GM20431 (cell line): ENCODE measurements around the gene TAS2R14.

Experiments used
- in situ Hi-C: fragments of 300-500 bp; cut with MseI, MboI; formaldehyde crosslinking; loops from one replicate; pipeline ENCODE4 v1.15.0; 2020; ENCODE audit warnings: low sequenced_read_pairs; ENCODE audit not compliant: unreplicated experiment

The TAS2R14 gene, protein sequence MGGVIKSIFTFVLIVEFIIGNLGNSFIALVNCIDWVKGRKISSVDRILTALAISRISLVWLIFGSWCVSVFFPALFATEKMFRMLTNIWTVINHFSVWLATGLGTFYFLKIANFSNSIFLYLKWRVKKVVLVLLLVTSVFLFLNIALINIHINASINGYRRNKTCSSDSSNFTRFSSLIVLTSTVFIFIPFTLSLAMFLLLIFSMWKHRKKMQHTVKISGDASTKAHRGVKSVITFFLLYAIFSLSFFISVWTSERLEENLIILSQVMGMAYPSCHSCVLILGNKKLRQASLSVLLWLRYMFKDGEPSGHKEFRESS

DNA sequence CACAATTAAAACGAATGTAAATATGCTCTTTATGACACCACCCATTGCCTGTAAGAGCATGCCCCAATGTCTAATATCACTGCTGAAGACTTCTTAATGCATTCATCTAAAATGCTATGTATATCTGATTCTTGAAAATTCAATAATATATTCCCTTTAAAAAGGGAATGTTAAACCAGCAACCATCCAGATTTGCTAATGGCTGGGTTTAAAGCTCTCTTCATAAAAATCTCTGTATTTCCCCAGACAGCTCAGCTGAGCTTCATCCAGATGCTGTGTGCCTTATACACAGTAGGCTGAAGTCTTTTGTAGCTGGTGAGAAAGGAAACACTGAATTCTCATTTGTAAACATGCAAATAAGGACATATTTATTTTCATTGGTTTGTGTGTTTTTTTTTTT lies at the start of gene TAS2R14:
TAS2R14 (minus strand) TSS at position 101 of the 400 bp plus-strand sequence; CDS start at position 45, 56 bp downstream.
- in situ Hi-C loops, result no loop called here

DNA sequence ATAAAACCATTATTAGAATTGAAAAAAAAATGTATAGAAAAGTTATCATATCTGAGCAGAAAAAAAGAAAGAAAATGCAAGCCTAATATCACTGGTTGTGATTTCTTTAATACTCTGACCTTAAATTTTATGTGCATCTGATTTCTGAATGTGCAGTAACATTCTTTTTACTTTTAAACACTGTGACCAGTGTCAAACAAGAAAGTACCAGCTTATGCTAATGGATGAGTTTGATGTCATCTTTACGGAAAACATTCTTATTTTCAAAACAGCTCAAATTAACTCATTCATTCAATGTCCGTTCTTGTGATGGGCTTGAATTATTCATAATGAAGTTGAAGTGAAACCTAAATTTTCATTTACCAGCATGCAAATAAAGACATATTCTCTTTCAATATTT lies 47.7 kb upstream of the TAS2R14 start, which contains the start of gene TAS2R50:
TAS2R50 (minus strand) TSS at position 101 of the 400 bp plus-strand sequence; CDS start at position 49, 52 bp downstream.
- in situ Hi-C loops, result no loop called here

DNA sequence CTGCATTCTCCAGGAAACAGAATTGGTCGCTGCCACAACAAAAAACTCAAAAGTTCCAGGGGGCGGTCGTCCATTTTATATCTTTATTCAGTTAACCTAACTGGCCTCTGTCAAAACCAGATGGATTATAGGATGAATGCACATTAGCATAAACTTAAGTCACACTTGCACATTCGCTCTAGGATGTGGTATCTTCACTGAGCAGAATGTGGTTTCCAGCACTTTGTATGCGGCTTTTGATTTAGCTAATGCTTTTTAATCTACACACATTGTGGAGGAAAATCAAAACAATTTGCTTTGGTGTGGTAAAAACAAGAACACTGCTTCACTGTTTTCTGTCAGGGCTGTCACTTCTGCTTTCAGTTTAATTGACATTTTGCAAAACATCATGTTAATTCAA lies 43.2 kb upstream of the TAS2R14 start:
- in situ Hi-C loops, result no loop called here

DNA sequence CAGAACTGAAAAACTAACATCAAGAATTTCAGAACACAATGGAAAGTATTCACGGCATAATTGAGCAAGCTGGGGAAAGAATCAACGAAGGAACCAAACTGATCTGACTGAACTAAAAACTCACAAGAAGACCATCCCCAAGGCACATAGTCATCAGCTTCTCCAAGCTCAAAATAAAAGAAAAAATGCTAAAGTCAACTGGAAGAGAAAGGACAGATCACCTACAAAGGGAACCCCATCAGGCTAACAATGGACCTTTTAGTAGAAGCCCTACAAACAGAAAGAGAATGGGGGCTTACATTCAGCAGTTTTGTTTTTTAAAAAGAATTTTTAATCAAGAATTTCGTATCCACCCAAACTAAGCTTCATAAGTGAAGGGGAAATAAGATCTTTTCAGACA lies 35.9 kb upstream of the TAS2R14 start:
- in situ Hi-C loops, result no loop called here

DNA sequence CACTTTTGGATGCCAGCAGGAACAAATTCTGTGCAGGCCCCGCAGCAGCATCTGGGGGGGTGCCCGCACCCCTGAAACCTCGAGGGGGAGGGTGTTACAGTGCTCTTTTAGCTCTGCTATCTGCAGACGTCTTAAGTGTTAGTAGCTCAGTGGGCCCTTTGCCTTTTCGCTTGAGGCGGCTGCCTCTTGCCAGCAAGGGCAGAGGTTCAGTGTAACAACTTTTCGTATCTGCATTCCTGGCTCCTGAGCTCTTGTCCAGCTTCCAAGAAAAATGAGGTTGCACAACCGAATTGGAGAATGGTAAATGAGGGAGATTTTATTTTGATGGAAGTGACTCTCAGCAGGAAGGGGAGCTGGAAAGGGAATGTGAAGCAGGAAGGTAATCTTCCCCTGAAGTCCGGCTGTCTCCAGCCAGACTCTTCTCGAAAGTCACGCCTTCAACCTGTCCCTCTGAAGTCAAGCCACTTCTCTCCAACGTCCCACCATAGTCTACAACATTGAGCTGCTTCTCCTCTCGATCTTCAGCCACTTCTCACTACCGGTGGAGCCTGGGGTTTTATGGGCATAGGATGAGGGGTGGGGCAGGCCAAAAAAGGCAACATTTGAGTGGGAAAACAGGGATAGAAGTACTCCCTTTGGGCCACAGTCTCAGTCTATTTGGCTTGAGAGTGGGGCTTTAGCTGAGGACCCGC lies 29.8 kb upstream of the TAS2R14 start:
- in situ Hi-C loops, result no loop called here

DNA sequence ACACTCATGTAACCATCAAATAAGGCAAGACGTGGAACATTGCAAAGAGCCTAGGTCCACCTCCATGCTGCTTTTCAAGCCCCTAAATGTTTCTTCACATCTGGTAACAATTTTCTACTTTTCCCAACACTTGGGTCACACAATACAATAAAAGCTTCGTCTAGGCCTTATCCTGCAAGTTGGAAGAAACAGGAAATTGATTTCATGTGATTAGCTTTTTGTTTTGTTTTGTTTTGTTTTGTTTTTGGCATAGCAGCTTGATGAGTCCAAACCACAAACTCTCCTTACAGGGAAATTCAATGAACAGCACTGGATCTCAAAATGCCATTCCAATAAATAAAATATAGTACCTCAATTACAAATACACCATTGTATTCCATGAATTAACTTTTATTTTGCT lies 28.3 kb upstream of the TAS2R14 start:
- in situ Hi-C loops, result no loop called here

DNA sequence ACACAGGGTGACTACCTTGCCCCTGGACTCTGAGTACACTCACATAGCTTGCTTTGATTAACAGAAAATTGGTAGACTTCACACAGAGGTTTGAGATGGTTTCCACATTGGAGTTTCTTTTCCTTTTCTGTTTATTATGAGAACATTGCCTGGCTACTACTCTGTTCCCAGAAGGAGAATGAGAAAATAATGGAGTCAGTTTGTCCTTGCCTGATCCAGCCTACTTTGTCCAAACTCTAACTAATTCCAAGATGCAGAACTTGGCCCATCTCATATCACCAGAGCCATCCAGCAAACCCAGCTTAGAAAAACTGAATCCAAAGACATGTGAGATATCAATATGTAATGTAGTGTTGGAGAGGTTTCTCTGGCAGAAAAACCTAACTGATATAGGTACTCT lies 27.3 kb upstream of the TAS2R14 start:
- in situ Hi-C loops, result no loop called here

DNA sequence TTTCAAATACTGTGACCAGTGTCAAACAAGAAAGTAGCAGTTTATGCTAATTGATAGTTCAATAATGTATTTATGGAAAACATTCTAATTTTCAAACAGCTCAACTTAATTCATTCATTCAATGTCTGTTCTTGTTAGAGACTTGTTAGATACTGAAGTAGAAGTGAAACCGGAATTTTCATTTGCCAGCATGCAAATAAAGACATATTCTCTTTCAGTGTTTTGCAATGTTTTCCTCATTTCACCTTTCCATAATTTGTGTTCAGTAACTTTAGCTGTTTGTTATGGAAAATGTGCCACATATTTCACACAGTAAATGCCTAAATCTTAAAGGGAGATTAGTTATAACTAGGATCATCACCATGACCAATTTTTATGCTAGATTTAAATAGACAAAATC lies 26.4 kb upstream of the TAS2R14 start:
- in situ Hi-C loops, result no loop called here

DNA sequence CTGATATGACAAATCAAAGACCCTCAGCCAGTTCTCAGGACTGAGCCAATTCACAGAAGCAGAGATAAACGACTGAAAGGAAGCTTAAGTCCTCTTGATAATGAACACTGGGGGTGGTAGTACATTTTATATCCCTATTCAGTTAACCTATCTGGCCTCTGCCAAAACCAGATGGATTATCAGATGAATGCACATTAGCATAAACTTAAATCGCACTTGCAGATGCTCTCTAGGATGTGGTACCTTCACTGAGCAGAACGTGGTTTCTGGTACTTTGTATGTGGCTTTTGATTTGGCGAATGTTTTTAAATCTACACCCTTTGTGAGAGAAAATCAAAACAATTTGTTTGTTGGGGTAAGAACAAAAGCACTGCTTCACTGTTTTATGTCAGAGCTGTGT lies 21.1 kb upstream of the TAS2R14 start:
- in situ Hi-C loops, result no loop called here

DNA sequence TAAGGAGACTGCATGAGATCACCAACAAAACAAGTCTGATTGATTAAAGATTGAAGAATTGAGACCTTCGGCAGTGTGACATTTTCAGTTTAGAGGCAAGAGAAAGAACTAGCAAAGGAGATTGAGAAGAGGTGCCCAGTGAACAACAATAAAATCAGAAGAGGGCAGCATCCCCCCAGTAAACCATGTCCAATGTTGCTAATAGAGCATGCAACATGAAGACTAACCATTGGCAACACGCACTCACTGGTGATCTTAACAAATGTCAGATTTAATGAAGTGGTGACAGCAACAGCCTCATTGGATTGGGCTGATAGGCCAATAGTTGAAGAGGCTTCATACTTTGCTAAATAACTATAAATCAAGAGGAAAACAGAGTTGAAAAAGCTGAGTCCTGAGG lies 20.7 kb upstream of the TAS2R14 start:
- in situ Hi-C loops, result no loop called here

DNA sequence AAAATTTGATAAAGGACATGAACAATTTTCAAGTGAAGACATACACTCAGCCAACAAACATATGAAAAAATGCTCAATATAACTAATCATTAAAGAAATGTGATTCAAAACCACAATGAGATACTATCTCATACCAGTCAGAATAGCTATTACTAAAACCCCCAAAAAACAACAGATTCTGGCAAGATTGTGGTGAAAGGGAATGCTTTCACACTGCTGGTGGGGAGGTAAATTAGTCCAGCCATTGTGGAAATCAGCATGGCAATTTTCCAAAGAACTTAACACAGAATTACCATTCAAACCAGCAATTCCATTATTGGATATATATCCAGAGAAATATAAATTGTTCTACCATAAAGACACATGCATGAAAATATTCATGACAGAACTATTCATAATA lies 18.7 kb upstream of the TAS2R14 start:
- in situ Hi-C loops, result no loop called here

DNA sequence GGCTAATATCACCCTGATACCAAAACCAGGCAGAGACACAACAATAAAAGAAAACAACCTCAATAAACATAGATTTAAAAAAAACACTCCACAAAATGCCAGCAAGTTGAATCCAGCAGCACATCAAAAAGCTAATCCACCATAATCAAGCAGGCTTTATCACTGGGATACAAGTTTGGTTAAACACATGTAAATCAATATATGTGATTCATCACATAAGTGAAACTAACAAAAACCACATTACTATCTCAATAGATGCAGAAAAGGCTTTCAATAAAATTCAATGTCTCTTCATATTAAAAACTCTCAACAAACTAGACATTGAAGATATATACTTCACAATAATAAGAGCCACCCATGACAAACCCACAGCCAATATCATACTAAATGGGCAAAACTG lies 17.0 kb upstream of the TAS2R14 start:
- in situ Hi-C loops, result no loop called here

DNA sequence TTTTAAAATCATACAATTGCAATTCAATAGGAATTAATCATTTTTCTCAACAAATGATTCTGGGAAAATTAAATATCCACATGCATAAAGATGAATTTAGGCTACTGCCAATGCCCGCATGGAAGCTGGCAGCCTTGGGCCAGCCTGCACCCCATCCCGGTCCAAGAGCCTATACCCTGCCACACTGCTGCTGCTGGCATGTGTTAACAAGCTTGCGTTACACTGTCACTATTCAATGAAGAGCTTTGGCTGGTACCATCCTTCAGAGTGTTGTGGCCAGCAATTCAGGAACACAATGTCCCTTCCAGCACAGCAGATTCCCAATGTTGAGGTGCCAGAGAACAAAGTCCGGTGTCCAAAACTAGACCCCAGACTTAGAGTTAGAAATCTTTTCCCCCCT lies 13.6 kb upstream of the TAS2R14 start:
- in situ Hi-C loops, result no loop called here

DNA sequence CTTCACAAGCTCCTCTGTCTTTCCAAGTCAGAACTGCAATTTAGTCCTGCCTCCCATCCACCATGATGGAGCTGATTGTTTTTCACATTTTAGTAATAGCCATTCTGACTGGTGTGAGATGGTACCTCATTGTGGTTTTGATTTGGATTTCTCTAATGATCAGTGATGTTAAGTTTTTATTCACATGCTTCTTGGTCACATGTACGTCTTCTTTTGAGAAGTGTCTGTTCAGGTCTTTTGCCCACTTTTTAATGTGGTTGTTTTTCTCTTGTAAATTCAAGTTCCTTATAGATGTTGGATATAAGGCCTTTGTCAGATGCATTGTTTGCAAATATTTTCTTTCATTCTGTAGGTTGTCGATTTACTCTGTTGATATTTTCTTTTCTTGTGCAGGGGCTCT lies 4.1 kb upstream of the TAS2R14 start:
- in situ Hi-C loops, result no loop called here

DNA sequence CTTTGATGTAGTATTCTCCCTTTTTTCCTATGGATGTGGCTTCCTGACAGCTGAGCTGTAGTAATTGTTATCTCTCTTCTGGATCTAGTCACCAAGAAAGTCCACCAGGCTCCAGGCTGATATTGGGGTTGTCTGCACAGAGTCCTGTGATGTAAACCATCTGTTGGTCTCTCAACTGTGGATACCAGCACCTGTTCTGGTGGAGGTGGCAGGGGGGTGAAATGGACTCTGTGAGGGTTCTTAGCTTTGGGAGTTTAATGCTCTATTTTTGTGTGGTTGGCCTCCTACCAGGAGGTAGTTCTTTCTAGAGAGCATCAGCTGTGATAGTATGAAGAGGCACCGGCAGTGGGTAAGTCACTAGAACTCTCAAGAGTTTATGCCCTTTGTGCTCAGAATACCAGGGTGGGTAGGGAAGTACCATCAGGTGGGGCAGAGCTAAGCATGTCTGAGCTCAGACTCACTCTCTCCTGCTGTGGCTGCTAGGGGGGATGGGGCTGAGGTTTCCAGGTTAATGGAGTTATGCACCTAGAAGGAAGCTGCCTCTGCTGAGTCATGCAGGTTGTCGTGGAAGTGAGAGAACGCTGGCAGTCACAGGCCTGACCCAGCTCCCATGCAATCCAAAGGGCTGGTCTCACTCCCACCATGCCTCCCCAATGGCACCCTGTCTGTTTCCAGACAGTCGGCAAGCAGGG lies 3.0 kb upstream of the TAS2R14 start:
- in situ Hi-C loops, result no loop called here

DNA sequence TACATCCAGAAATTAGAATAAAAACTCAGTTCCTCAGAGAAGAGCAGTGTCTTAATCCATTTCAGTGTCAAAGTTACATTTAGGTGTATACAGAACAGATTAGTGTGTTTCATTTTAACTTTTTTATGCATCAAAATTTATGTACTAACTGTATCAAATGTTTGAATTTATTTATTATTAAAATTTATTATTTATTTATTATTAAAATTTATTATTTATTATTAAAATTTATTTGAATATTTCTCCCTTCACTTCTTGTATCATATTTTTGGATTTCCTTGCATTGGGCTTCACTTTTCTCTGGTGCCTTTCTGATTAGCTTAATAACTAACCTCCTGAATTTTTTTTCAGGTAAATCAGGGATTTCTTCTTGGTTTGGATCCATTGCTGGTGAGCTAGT lies 2.3 kb upstream of the TAS2R14 start:
- in situ Hi-C loops, result no loop called here

DNA sequence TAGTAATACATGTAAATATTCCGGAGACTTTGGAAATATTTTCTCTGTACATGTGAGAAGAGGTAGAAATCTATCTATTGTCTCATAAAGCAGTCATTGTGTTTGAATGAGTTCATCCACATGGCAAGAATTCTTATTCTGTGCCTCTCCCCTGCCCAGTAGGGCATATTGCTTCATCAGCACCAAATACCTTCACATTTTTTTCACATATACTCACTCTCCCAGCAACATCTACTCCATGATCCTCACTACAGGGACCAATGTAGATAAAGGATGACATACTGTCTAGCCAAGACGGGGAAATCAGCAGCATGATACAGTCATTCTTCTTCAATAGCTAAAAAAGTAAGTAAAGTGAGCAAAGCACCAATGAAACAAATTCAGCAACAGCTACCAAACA lies 1.3 kb upstream of the TAS2R14 start:
- in situ Hi-C loops, result no loop called here

DNA sequence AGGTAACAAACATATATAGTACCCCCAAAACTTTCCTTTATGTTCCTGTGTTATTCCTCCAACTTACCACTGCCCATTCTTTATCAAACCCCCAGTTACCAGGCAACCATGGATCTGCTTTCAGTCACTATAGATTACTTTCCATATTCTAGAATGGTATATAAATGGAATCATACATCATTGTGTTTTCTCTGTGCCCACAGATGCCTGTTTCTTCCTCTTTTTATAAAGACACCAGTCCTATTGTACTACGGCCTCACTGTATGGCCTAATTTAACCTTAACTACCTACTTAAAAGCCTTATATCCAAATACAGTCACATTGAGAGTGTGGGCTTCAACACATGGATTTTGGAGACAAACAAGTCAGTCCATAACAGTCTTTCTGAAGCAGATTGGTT lies 2.6 kb downstream of the TAS2R14 start:
- in situ Hi-C loops, result no loop called here

DNA sequence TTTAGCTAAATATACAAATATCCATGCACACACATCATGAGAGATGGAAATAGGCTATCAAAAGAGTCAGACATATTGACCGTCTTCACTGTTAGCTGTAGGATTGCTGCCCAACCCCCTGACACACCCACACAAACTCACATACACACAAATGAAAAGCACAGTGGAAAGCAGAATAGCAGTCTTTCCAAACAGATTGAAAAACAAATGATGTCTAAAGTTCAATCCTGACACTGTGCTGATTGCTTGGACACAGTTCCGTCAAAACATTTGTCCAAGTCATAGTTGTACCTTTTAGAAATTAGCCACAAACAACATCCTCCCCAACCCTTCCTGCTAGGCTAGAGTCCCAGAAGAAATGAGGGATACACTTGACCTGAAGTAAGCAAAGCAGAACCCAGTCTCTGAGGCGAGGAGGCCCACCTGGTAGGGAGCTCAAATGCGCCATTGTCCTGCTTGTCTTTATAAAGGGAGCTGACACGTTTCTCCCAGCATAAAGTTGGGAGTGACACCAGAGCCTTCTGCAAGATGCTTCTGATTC lies 10.2 kb downstream of the TAS2R14 start, which contains the start of gene PRH2:
PRH2 (plus strand) TSS at position 491 of the 541 bp plus-strand sequence; CDS start at position 529, 38 bp downstream.
- in situ Hi-C loops, result no loop called here

DNA sequence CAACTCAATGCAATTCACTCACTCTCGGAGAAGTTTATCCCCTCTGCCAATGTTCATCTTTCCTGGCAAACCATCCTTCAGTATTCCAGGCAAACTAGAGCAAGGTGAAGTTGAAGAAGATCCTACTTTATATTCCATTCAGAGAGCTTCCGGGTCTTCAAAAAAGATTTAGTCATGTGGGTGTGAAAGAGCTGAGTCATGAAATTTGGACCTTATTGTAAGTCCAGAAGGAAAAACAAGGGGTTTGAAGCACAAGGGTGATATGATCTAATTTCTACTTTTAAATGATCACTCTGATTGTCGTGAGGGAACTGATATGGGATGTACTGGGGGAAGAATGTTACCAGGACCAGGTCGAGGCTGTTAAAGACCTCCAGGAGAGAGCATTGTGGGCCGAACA lies 12.8 kb downstream of the TAS2R14 start:
- in situ Hi-C loops, result no loop called here

DNA sequence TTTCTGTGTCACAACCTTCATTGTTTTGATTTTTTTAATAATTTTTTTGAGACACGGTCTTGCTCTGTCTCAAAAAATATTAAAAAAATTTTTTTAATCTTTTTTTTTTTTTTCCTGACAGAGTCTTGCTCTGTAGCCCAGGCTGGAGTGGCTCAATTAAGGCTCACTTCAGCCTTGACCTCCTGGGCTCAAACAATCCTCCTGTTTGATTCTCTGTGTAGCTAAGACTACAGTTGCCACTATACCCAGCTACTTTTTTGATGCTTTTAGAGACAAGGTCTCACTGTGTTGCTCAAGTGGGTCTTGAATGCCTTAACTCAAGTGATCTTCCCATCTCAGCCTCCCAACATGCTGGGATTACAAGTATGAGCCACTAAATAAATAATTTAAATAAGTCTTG lies 19.3 kb downstream of the TAS2R14 start:
- in situ Hi-C loops, result no loop called here
